Neural cell (in vitro differentiated cells): ENCODE results near the gene MBD5. TPM values are rescaled to one million over a fixed set of nuclear protein-coding genes. Genes with fewer than 3 reads are reported as not detected.

Experiments used
- H2AFZ ChIP-seq: fragments of 200-600, 300-800 bp; sonication (generic), shearing (Covaris generic); 2 replicates; pipeline ENCODE4 v1.6.0; 2014; ENCODE audit warnings: low read depth, mild to moderate bottlenecking, antibody characterized with exemption, low read length, moderate library complexity
- H3F3A ChIP-seq: fragments of 200-600 bp; shearing (Covaris generic); 2 replicates; pipeline ENCODE4 v1.6.1; 2016; ENCODE audit warnings: mild to moderate bottlenecking, moderate library complexity, mixed read lengths, antibody characterized with exemption, low read length; ENCODE audit not compliant: insufficient read depth, poor library complexity, severe bottlenecking
- H3K27ac ChIP-seq: fragments of 200-600, 300-800 bp; sonication (generic), shearing (Covaris generic); 2 replicates; pipeline ENCODE4 v1.5.1; 2014; ENCODE audit warnings: mild to moderate bottlenecking, low read length, moderate library complexity
- H3K27me3 ChIP-seq: fragments of 300-800, 200-600 bp; sonication (generic), shearing (Covaris generic); 2 replicates; pipeline ENCODE4 v1.6.0; 2014; ENCODE audit warnings: mild to moderate bottlenecking, low read depth, low read length, moderate library complexity; ENCODE audit not compliant: insufficient read depth
- H3K36me3 ChIP-seq: fragments of 300-800, 200-600 bp; sonication (generic), shearing (Covaris generic); 2 replicates; pipeline ENCODE4 v1.5.1; 2014; ENCODE audit warnings: mild to moderate bottlenecking, antibody characterized with exemption, low read length, moderate library complexity; ENCODE audit not compliant: insufficient read depth
- H3K4me2 ChIP-seq: fragments of 300-800, 200-600 bp; sonication (generic), shearing (Covaris generic); 2 replicates; pipeline ENCODE4 v1.6.0; 2014; ENCODE audit warnings: mild to moderate bottlenecking, low read length
- H3K4me3 ChIP-seq: fragments of 300-800, 200-600 bp; sonication (generic), shearing (Covaris generic); 2 replicates; pipeline ENCODE4 v1.5.1; 2014; ENCODE audit warnings: mild to moderate bottlenecking, low read length, moderate library complexity
- H3K79me2 ChIP-seq: fragments of 200-600 bp; shearing (Covaris generic); replicated peaks from 2 replicates; pipeline ENCODE4 v1.6.0; 2014; ENCODE audit warnings: mild to moderate bottlenecking, low read length, moderate library complexity; ENCODE audit not compliant: insufficient read depth
- H3K9ac ChIP-seq: fragments of 300-800, 200-600 bp; sonication (generic), shearing (Covaris generic); 2 replicates; pipeline ENCODE4 v1.6.1; 2016; ENCODE audit warnings: mild to moderate bottlenecking, low read length, mixed read lengths
- H3K9me2 ChIP-seq: fragments of 200-600 bp; shearing (Covaris generic); 2 replicates; pipeline ENCODE4 v1.6.1; 2016; ENCODE audit warnings: mild to moderate bottlenecking, low read length, mixed read lengths; ENCODE audit not compliant: insufficient read depth
- H3K9me3 ChIP-seq: fragments of 200-600, 300-800 bp; sonication (generic), shearing (Covaris generic); 2 replicates; pipeline ENCODE4 v1.6.1; 2016; ENCODE audit warnings: mild to moderate bottlenecking, mixed run types, low read length, moderate library complexity, mixed read lengths
- H4K20me1 ChIP-seq: fragments of 200-600 bp; shearing (Covaris generic); 2 replicates; pipeline ENCODE4 v1.6.1; 2016; ENCODE audit warnings: mild to moderate bottlenecking, mixed run types; ENCODE audit not compliant: insufficient read depth
- CTCF ChIP-seq: fragments of 450-650 bp; IDR thresholded peaks from 2 replicates; pipeline ENCODE4 v1.5.1; 2014; ENCODE audit warnings: antibody characterized with exemption, mild to moderate bottlenecking, moderate library complexity; ENCODE audit not compliant: poor library complexity, severe bottlenecking
- EP300 ChIP-seq: fragments of 450-650 bp; conservative IDR thresholded peaks from 2 replicates; pipeline ENCODE4 v1.6.1; 2014; ENCODE audit warnings: antibody characterized with exemption, mild to moderate bottlenecking, moderate library complexity; ENCODE audit not compliant: poor library complexity, severe bottlenecking
- EZH2 ChIP-seq: fragments of 200-600, 300-800 bp; shearing (Covaris generic), sonication (generic); IDR thresholded peaks from 2 replicates; pipeline ENCODE4 v1.6.1; 2014; ENCODE audit warnings: antibody characterized with exemption, low read length, borderline replicate concordance, mild to moderate bottlenecking; ENCODE audit not compliant: insufficient read depth, poor library complexity, severe bottlenecking
- MXI1 ChIP-seq: fragments of 450-650 bp; conservative IDR thresholded peaks from 2 replicates; pipeline ENCODE4 v1.6.1; 2014; ENCODE audit warnings: antibody characterized with exemption, mild to moderate bottlenecking; ENCODE audit not compliant: poor library complexity, severe bottlenecking
- POLR2AphosphoS5 ChIP-seq: IDR thresholded peaks from 2 replicates; pipeline ENCODE4 v1.6.1; 2012
- RAD21 ChIP-seq: fragments of 450-650 bp; conservative IDR thresholded peaks from 2 replicates; pipeline ENCODE4 v1.6.1; 2014; ENCODE audit warnings: antibody characterized with exemption, mild to moderate bottlenecking, moderate library complexity
- REST ChIP-seq: IDR thresholded peaks from 2 replicates; pipeline ENCODE4 v1.6.1; 2012; ENCODE audit warnings: borderline replicate concordance
- SMC3 ChIP-seq: fragments of 450-650 bp; conservative IDR thresholded peaks from 2 replicates; pipeline ENCODE4 v1.6.1; 2014; ENCODE audit warnings: antibody characterized with exemption, mild to moderate bottlenecking, moderate library complexity; ENCODE audit not compliant: poor library complexity
- TAF1 ChIP-seq: IDR thresholded peaks from 2 replicates; pipeline ENCODE4 v1.6.1; 2012; ENCODE audit warnings: low read depth
- polyA plus RNA-seq: library from polyadenylated mRNA; depleted of rRNA; stranded (reverse); fragments of >200 nt; gene quantifications from 2 replicates; pipeline ENCODE4 v1.2.3, GENCODE V29; 2014

MBD5 gene
- polyA plus RNA-seq, 1 donor from 2014 or later, result 9.7 TPM

- peak; percentile 67 for TF ChIP-seq RAD21
These were observed 180.4 kb downstream of the MBD5 start (continued) for GRCh38 chr2:148201075-148202004.

GRCh38 chr2:148202237-148202636, 181.3 kb downstream of the MBD5 start:
- Histone ChIP-seq H3K27me3 (no peaks in the 10 kb centered on the region), H3K9ac (no peak overlapping the region), H2AFZ (no peak overlapping the region), H3K4me3 (no peak overlapping the region), H3K36me3 (no peaks in the 10 kb centered on the region), H3F3A (no peaks in the 10 kb centered on the region), H4K20me1 (no peaks in the 10 kb centered on the region), H3K9me2 (no peaks in the 10 kb centered on the region), H3K27ac (no peak overlapping the region), H3K4me2 (no peak overlapping the region), H3K79me2 (no peaks in the 10 kb centered on the region), H3K9me3 (no peaks in the 10 kb centered on the region)
- TF ChIP-seq TAF1 (no peak), REST (no peak), EZH2 (no peak), SMC3 (no peak), EP300 (no peak), RAD21 (no peak), CTCF (no peak), MXI1 (no peak)

GRCh38 chr2:148207111-148207510, 186.2 kb downstream of the MBD5 start:
- Histone ChIP-seq H2AFZ (no peak overlapping the region), H4K20me1 (no peaks in the 10 kb centered on the region), H3F3A (no peaks in the 10 kb centered on the region), H3K9me3 (no peaks in the 10 kb centered on the region), H3K79me2 (no peaks in the 10 kb centered on the region), H3K4me3 (no peak overlapping the region), H3K27me3 (no peaks in the 10 kb centered on the region), H3K4me2 (no peak overlapping the region), H3K36me3 (no peaks in the 10 kb centered on the region), H3K27ac (no peak overlapping the region), H3K9ac (no peak overlapping the region), H3K9me2 (no peaks in the 10 kb centered on the region)
- no peak for TF ChIP-seq POLR2AphosphoS5
- TF ChIP-seq EZH2, result no peak
- TF ChIP-seq CTCF, result no peak
- TF ChIP-seq REST, result no peak
- no peak for TF ChIP-seq SMC3
- no peak for TF ChIP-seq EP300
- TF ChIP-seq TAF1, result no peak
